Liver (tissue), 3 donors: ENCODE measurements around the gene TBX6.

Source experiments
- EGR1 ChIP-seq, 2 donors: IDR thresholded peaks; 2 replicates each; pipeline ENCODE4 v1.6.1; 2016 to 2018; ENCODE audit warnings: antibody characterized with exemption in 2 of 2, low read depth in 2 of 2
- RAD21 ChIP-seq, 2 donors: IDR thresholded peaks; 2 replicates each; pipeline ENCODE4 v1.6.1; 2016; ENCODE audit warnings: antibody characterized with exemption in 2 of 2, mild to moderate bottlenecking in 2 of 2
- YY1 ChIP-seq: IDR thresholded peaks from 2 replicates; pipeline ENCODE4 v1.6.1; 2016; ENCODE audit warnings: antibody characterized with exemption, mild to moderate bottlenecking
- TF ChIP-seq, protein P1 (sequence below): fragments of 150-350 bp; IDR thresholded peaks from 2 replicates; pipeline ENCODE4 v1.5.1; 2017; ENCODE audit warnings: improper control_type of control experiment, low read depth, low read length; ENCODE audit not compliant: missing input control
- donor health status: healthy.
- donor health status: healthy.

DNA sequence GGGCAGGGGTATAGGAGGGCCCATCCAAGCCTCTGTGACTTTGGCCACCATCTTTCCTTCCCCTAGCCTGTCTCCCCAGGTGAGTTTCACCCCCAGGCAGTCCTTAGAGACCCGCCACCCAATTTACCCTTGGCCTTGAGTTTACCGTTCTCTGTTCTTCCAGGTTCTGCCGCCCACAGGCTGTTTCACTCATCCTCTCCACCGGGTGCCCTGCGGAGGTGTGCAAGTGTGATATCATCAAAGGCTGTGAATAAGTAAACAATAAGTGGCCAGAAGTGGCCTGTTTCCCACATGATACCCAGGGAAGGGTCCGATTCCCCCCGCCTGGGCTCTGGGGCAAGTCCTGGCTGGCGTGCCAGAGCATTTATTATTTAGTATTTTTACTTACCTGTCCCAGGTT, 45.5 kb downstream of the TBX6 start:
- TF ChIP-seq RAD21 (IDR thresholded peaks at IDR 0.05) (no peak), EGR1 (IDR thresholded peaks at IDR 0.05; ENCODE audit: low read depth in 2 of 2) (no peak), YY1 (no peak)
- TF ChIP-seq, protein P1, sequence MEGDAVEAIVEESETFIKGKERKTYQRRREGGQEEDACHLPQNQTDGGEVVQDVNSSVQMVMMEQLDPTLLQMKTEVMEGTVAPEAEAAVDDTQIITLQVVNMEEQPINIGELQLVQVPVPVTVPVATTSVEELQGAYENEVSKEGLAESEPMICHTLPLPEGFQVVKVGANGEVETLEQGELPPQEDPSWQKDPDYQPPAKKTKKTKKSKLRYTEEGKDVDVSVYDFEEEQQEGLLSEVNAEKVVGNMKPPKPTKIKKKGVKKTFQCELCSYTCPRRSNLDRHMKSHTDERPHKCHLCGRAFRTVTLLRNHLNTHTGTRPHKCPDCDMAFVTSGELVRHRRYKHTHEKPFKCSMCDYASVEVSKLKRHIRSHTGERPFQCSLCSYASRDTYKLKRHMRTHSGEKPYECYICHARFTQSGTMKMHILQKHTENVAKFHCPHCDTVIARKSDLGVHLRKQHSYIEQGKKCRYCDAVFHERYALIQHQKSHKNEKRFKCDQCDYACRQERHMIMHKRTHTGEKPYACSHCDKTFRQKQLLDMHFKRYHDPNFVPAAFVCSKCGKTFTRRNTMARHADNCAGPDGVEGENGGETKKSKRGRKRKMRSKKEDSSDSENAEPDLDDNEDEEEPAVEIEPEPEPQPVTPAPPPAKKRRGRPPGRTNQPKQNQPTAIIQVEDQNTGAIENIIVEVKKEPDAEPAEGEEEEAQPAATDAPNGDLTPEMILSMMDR, result no peak
